ENCODE data around the gene SDCBP2. TPM values are rescaled to one million over a fixed set of nuclear protein-coding genes. Genes with fewer than 3 reads are reported as not detected.

The SDCBP2 gene
- total and polyA plus RNA-seq, 10 of the 15 experiments (the other 5 are each of a cell fraction or from before 2014, with no cell fraction given) = 0.16 to 2.4 (median 1.1) TPM; not detected in 1

DNA sequence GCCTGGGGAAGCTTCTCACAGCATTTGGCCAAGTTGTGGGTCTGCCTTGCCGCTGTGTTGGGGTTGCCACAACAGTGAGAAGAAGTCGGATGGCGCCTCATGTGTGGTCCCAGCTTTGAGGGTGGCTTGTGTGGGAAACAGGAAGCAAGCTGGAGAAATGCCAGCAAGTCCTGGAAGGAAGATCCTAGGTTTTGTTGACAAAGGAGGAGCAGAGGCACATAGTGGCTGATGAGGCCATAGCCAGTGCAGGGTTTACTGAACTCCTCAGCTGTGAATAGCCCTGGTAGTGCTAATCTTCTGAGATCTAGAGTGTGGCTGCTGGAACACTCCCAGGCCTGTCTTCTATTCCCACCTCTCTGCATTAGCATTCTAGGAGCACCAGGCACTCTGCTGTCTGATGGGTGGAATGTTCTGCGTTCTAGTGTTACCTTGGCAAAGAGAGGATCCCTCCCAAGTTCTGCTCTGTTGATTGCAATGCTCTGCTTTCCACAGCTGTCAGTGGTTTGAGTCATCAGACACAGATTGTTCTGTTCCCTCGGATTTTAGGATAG is 37.7 kb downstream of the SDCBP2 start:
- FAIRE-seq (no peak), DNase-seq (ENCODE audit: low read depth, low spot score) (no peak), ATAC-seq (no peak)
- POLR2A ChIA-PET = no interaction called here
- CTCF ChIA-PET = no interaction called here
- no peaks in the 10 kb centered on the region for H4K20me1 ChIP-seq (ENCODE audit: control insufficient read depth, insufficient read depth)
- TF ChIP-seq EZH2 (IDR thresholded peaks at IDR 0.05; ENCODE audit: borderline replicate concordance, control insufficient read depth, low read depth, low read length) (no peak), ETV6 (conservative IDR thresholded peaks at IDR 0.05 in 1 of 2, IDR thresholded peaks at IDR 0.05 in 1 of 2; ENCODE audit: borderline replicate concordance in 1 of 2, low read depth in 1 of 2) (no peak), CHD2 (IDR thresholded peaks at IDR 0.05; ENCODE audit: borderline replicate concordance, low read depth, low read length) (no peak)
- no peak overlapping the region for H3K27ac ChIP-seq (ENCODE audit: control insufficient read depth, insufficient read depth)
- H3K79me2 ChIP-seq (ENCODE audit: control insufficient read depth, insufficient read depth, low read length) = no peaks in the 10 kb centered on the region
- WGBS (ENCODE audit: insufficient coverage, insufficient replicate concordance, low lambda C conversion rate, missing lambda C conversion rate) = 22% methylated on average over 5 of the region's 5 CpGs
- no peak overlapping the region for H2AFZ ChIP-seq (ENCODE audit: control insufficient read depth, low read depth, low read length)
- peaks cover 0 to 2% of the 10 kb centered on the region in 2 experiments; a peak in 3 of 4 replicates for H3K27me3 ChIP-seq (replicated peaks in 1 of 2; ENCODE audit: control insufficient read depth in 2 of 2, insufficient read depth in 2 of 2, low read length in 1 of 2)
- H3K4me1 ChIP-seq (ENCODE audit: control insufficient read depth, insufficient read depth, low read length) = no peaks in the 10 kb centered on the region
- H3K36me3 ChIP-seq (ENCODE audit: control insufficient read depth in 2 of 2, insufficient read depth in 2 of 2, low read length in 1 of 2) = no peaks in the 10 kb centered on the region
- no TSS peak for BruUV-seq (replicated peaks)
- SMC1A ChIA-PET (ENCODE audit: uncharacterized antibody, unreplicated experiment) = interaction anchor here (1.0 kb wide), 1 partner anchor 157 kb away, joined by 4 read pairs; no protein-coding TSS in a partner anchor
- RAD21 ChIA-PET (ENCODE audit: unreplicated experiment) = no interaction called here
- no peak overlapping the region for H3K4me2 ChIP-seq (ENCODE audit: control insufficient read depth, insufficient read depth)
- H3K4me3 ChIP-seq = no peak overlapping the region
- intact Hi-C loops (cut with micrococcal nuclease; ENCODE audit: unreplicated experiment) (no loop called here), in situ Hi-C loops (cut with MboI) (no loop called here)
- no peak overlapping the region for H3K9ac ChIP-seq (ENCODE audit: control insufficient read depth, insufficient read depth, low read length)
- H3K9me3 ChIP-seq (replicated peaks; ENCODE audit: control insufficient read depth, insufficient read depth, low read length) = no peaks in the 10 kb centered on the region

DNA sequence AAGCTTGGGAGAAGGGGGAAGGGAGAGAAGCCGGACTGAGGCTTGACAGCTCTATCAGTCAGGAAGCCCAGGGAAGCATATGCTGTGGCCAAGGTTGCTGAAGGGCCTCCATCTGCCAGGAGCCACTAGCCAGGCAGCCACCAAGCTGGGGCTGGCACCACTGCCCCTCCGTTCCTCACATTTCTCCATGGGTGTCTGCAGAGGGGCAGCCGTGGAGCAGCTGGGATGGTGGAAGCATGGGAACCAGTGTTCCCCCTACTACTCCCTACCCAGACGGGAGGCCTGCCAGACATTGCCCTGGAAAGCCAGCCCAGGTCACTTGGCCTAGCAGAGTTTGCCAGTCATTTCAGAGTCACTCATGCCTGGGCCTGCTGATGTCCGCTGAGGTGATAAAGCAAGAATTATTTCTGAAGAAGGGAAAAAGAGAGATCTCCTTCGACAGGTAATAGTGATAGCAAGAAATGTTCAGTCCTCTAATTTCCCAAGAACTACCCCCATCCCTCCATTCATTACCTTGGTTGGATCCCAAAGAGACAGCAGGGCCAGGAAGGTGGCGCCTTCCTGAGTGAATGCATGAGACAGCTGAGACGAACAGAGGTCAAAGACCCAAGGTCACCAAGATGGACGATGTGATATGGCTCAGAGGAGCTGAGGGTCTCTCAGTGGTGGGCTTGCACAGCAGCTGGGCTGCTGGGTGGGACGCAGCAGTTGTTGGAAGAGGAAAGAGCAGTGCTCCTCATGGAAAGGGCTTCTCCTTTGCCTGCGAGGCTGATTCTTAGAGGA is 41.0 kb downstream of the SDCBP2 start:
- peaks cover 0 to 2% of the 10 kb centered on the region in 2 experiments for H3K27me3 ChIP-seq (replicated peaks in 1 of 2; ENCODE audit: control insufficient read depth in 2 of 2, insufficient read depth in 2 of 2, low read length in 1 of 2)
- no peak overlapping the region for H3K27ac ChIP-seq (ENCODE audit: control insufficient read depth, insufficient read depth)
- no peaks in the 10 kb centered on the region for H4K20me1 ChIP-seq (ENCODE audit: control insufficient read depth, insufficient read depth)
- TF ChIP-seq PAX8 (IDR thresholded peaks at IDR 0.05) = no peak
- TF ChIP-seq ZZZ3 (IDR thresholded peaks at IDR 0.05; ENCODE audit: control insufficient read depth, insufficient read length, low read depth) = no peak
- TF ChIP-seq SMARCA5 (IDR thresholded peaks at IDR 0.05) = no peak
- TF ChIP-seq, protein P1, sequence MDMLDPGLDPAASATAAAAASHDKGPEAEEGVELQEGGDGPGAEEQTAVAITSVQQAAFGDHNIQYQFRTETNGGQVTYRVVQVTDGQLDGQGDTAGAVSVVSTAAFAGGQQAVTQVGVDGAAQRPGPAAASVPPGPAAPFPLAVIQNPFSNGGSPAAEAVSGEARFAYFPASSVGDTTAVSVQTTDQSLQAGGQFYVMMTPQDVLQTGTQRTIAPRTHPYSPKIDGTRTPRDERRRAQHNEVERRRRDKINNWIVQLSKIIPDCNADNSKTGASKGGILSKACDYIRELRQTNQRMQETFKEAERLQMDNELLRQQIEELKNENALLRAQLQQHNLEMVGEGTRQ (IDR thresholded peaks at IDR 0.05; ENCODE audit: borderline replicate concordance, low read depth, low read length) = no peak
- TF ChIP-seq CREM (IDR thresholded peaks at IDR 0.05; ENCODE audit: low read depth) = no peak
- no peak for TF ChIP-seq MYC (IDR thresholded peaks at IDR 0.05; ENCODE audit: insufficient read depth, insufficient read length, insufficient replicate concordance, low read length, severe bottlenecking)
- TF ChIP-seq RAD51 (IDR thresholded peaks at IDR 0.05) = no peak
- WGBS (ENCODE audit: insufficient coverage, insufficient replicate concordance, low lambda C conversion rate, missing lambda C conversion rate) = 41% methylated on average over 11 of the region's 11 CpGs
- no peaks in the 10 kb centered on the region for H3K9me3 ChIP-seq (replicated peaks; ENCODE audit: control insufficient read depth, insufficient read depth, low read length)
- H3K79me2 ChIP-seq (ENCODE audit: control insufficient read depth, insufficient read depth, low read length) = no peaks in the 10 kb centered on the region
- RAD21 ChIA-PET (ENCODE audit: unreplicated experiment) = no interaction called here
- H3K4me3 ChIP-seq = no peak overlapping the region
- H3K4me1 ChIP-seq (ENCODE audit: control insufficient read depth, insufficient read depth, low read length) = no peaks in the 10 kb centered on the region
- SMC1A ChIA-PET (ENCODE audit: uncharacterized antibody, unreplicated experiment) = no interaction called here
- no peak overlapping the region for H2AFZ ChIP-seq (ENCODE audit: control insufficient read depth, low read depth, low read length)
- intact Hi-C loops (cut with micrococcal nuclease; ENCODE audit: unreplicated experiment) (no loop called here), in situ Hi-C loops (cut with MboI) (no loop called here)
- no peak for DNase-seq (ENCODE audit: low read depth, low spot score)
- no peaks in the 10 kb centered on the region for H3K36me3 ChIP-seq (ENCODE audit: control insufficient read depth in 2 of 2, insufficient read depth in 2 of 2, low read length in 1 of 2)
- no peak for FAIRE-seq
- no peak for ATAC-seq
- POLR2A ChIA-PET = no interaction called here
- H3K4me2 ChIP-seq (ENCODE audit: control insufficient read depth, insufficient read depth) = no peak overlapping the region
- no peak overlapping the region for H3K9ac ChIP-seq (ENCODE audit: control insufficient read depth, insufficient read depth, low read length)
- CTCF ChIA-PET = no interaction called here
- BruUV-seq (replicated peaks) = no TSS peak

All from GM12878 (cell line).